ENCODE data around the gene SLC33A1.

The SLC33A1 gene

GRCh38 chr3:155792532-155792931, 61.7 kb downstream of the SLC33A1 start:
- DNase-seq (ENCODE audit: low read depth in 1 of 2, low spot score in 1 of 2), result no peak

GRCh38 chr3:155791190-155791589, 63.0 kb downstream of the SLC33A1 start:
- DNase-seq (ENCODE audit: low read depth in 1 of 2, low spot score in 1 of 2), result no peak

- no peak for DNase-seq (ENCODE audit: low read depth in 1 of 2, low spot score in 1 of 2)
Measured at GRCh38 chr3:155790272-155790925, 63.8 kb downstream of the SLC33A1 start.

GRCh38 chr3:155785662-155786295, 68.4 kb downstream of the SLC33A1 start:
- DNase-seq (ENCODE audit: low read depth in 1 of 2, low spot score in 1 of 2), result no peak

- DNase-seq (ENCODE audit: low read depth in 1 of 2, low spot score in 1 of 2), result no peak
Measured at GRCh38 chr3:155782390-155782953, 71.8 kb downstream of the SLC33A1 start.

GRCh38 chr3:155780291-155780690, 73.9 kb downstream of the SLC33A1 start:
- no peak for DNase-seq (ENCODE audit: low read depth in 1 of 2, low spot score in 1 of 2)

- no peak for DNase-seq (ENCODE audit: low read depth in 1 of 2, low spot score in 1 of 2)
Measured at GRCh38 chr3:155778462-155778861, 75.8 kb downstream of the SLC33A1 start.

- no peak for DNase-seq (ENCODE audit: low read depth in 1 of 2, low spot score in 1 of 2)
Measured at GRCh38 chr3:155772801-155773200, 81.4 kb downstream of the SLC33A1 start.

- no peak for DNase-seq (ENCODE audit: low read depth in 1 of 2, low spot score in 1 of 2)
Measured at GRCh38 chr3:155771126-155771525, 83.1 kb downstream of the SLC33A1 start.
